Fibroblast of lung (primary cell): ENCODE measurements around the gene AFAP1.

Source experiments
- EZH2 ChIP-seq: IDR thresholded peaks from 2 replicates; pipeline ENCODE4 v1.5.1; 2012; ENCODE audit warnings: low read length, control low read depth, mild to moderate bottlenecking; ENCODE audit errors: missing control alignments
- TF ChIP-seq, protein P1 (sequence below), 2 donors: IDR thresholded peaks in 1 of 2; conservative IDR thresholded peaks in 1 of 2; 1 replicate in 1 of 2; 2 replicates in 1 of 2; pipeline ENCODE4 v1.5.1; 2011 to 2012; ENCODE audit warnings: low read length in 2 of 2, control low read depth in 1 of 2, inconsistent platforms in 1 of 2, low read depth in 1 of 2, mild to moderate bottlenecking in 1 of 2

DNA sequence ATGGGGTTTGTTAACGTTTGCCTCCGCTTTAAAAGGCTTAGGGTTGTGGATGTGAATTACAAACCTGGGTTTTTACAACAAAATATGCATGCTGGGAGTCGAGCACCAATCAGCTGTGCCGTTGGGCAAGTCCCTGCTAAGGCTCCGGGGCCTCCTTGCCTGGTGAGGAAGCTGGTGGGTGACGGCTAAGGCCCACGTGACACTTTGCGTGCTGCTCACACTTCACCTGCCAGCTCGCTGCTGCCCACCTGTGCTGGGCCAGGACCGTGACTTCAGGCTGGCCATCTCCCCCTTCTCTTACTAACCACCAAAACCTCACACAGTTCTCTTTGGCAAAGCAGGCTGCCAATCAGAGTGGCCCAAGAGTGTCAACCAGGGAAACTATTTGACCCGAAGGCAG, 178.3 kb downstream of the AFAP1 start:
- TF ChIP-seq, protein P1, sequence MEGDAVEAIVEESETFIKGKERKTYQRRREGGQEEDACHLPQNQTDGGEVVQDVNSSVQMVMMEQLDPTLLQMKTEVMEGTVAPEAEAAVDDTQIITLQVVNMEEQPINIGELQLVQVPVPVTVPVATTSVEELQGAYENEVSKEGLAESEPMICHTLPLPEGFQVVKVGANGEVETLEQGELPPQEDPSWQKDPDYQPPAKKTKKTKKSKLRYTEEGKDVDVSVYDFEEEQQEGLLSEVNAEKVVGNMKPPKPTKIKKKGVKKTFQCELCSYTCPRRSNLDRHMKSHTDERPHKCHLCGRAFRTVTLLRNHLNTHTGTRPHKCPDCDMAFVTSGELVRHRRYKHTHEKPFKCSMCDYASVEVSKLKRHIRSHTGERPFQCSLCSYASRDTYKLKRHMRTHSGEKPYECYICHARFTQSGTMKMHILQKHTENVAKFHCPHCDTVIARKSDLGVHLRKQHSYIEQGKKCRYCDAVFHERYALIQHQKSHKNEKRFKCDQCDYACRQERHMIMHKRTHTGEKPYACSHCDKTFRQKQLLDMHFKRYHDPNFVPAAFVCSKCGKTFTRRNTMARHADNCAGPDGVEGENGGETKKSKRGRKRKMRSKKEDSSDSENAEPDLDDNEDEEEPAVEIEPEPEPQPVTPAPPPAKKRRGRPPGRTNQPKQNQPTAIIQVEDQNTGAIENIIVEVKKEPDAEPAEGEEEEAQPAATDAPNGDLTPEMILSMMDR (conservative IDR thresholded peaks at IDR 0.05 in 1 of 2, IDR thresholded peaks at IDR 0.05 in 1 of 2; ENCODE audit: low read depth in 1 of 2, low read length in 2 of 2), result no peak
- TF ChIP-seq EZH2, result no peak
